B cell (primary cell): Measurements from ENCODE around the gene PAK4. TPM values are rescaled to one million over a fixed set of nuclear protein-coding genes. Genes with fewer than 3 reads are reported as not detected.

Experiments
- ATAC-seq: fragments of 200-7000 bp; cut with Tn5 transposase; one replicate; pipeline ENCODE4 v1.10.0; 2021; ENCODE audit warnings: low read depth, mild to moderate bottlenecking, moderate number of reproducible peaks, moderate library complexity
- CTCF ChIA-PET: fragments of 350-600 bp; sonication (Branson Sonifier 250); formaldehyde crosslinking; loops from one replicate; lab custom pipeline; 2021; ENCODE audit warnings: antibody characterized with exemption, inconsistent platforms; lab: Charles Lee
- POLR2A ChIA-PET: fragments of 350-600 bp; sonication (Branson Sonifier 250); formaldehyde crosslinking; loops from one replicate; lab custom pipeline; 2021; ENCODE audit warnings: antibody characterized with exemption; lab: Charles Lee
- DNase-seq: peaks from one replicate; pipeline ENCODE4 v3.0.0; 2013
- H2AFZ ChIP-seq: 2 replicates; pipeline ENCODE4 v1.6.1; 2012; ENCODE audit warnings: mild to moderate bottlenecking, low read depth, low read length; ENCODE audit not compliant: insufficient read depth, poor library complexity, severe bottlenecking
- H3K27ac ChIP-seq, 2 donors: 1 replicate in 1 of 2; 2 replicates in 1 of 2; pipeline ENCODE4 v1.5.1; 2012 to 2013; ENCODE audit warnings: low read length in 2 of 2, mild to moderate bottlenecking in 2 of 2, moderate library complexity in 1 of 2
- H3K27me3 ChIP-seq, 4 experiments: fragments of 200-600 bp in 1 of 4; sonication (generic) in 1 of 4; replicated peaks in 1 of 4; 1 replicate in 2 of 4; 2 replicates in 2 of 4; pipeline versions ENCODE4 v1.6.1 to v1.7.0; 2013 to 2016; ENCODE audit warnings: low read length in 3 of 4, mild to moderate bottlenecking in 2 of 4, mixed read lengths in 1 of 4, moderate library complexity in 1 of 4; ENCODE audit not compliant: insufficient read depth in 4 of 4, control insufficient read depth in 3 of 4; ENCODE audit errors: control extremely low read depth in 1 of 4
- H3K36me3 ChIP-seq, 2 experiments: replicated peaks in 1 of 2; 1 replicate in 1 of 2; 2 replicates in 1 of 2; pipeline versions ENCODE4 v1.6.1 to v1.7.1; 2013; ENCODE audit warnings: low read length in 1 of 2; ENCODE audit not compliant: insufficient read depth in 2 of 2, control insufficient read depth in 1 of 2; ENCODE audit errors: control extremely low read depth in 1 of 2, extremely low read depth in 1 of 2
- H3K4me1 ChIP-seq, 2 donors: fragments of 200-600 bp in 1 of 2; sonication (generic) in 1 of 2; 1 replicate in 1 of 2; 2 replicates in 1 of 2; pipeline versions ENCODE4 v1.5.1 to v1.6.1; 2013 to 2017; ENCODE audit warnings: low read length in 2 of 2; ENCODE audit not compliant: control insufficient read depth in 2 of 2, insufficient read depth in 2 of 2
- H3K4me2 ChIP-seq: replicated peaks from 2 replicates; pipeline ENCODE3; 2012; ENCODE audit warnings: mild to moderate bottlenecking, low read depth, low read length; ENCODE audit not compliant: poor library complexity, severe bottlenecking
- H3K4me3 ChIP-seq, 5 experiments: fragments of 200-600 bp in 1 of 5; sonication (generic) in 1 of 5; 1 replicate in 3 of 5; 2 replicates in 2 of 5; pipeline versions ENCODE4 v1.5.1 to v1.7.0; 2011 to 2016; ENCODE audit warnings: low read length in 4 of 5, mild to moderate bottlenecking in 4 of 5, low read depth in 2 of 5, control low read depth in 1 of 5, moderate library complexity in 1 of 5; ENCODE audit not compliant: insufficient read depth in 1 of 5; ENCODE audit errors: control extremely low read depth in 1 of 5, extremely low read depth in 1 of 5
- H3K79me2 ChIP-seq: fragments of 200-600 bp; sonication (generic); one replicate; pipeline ENCODE4 v1.6.0; 2016; ENCODE audit warnings: low read length; ENCODE audit not compliant: control insufficient read depth, insufficient read depth
- H3K9ac ChIP-seq: fragments of 200-600 bp; sonication (generic); 2 replicates; pipeline ENCODE4 v1.6.1; 2017; ENCODE audit warnings: mild to moderate bottlenecking, low read length, moderate library complexity
- H3K9me3 ChIP-seq, 3 donors: one replicate each; pipeline versions ENCODE4 v1.6.1 to v1.7.1; 2013; ENCODE audit warnings: low read length in 2 of 3; ENCODE audit not compliant: control insufficient read depth in 2 of 3, insufficient read depth in 1 of 3; ENCODE audit errors: control extremely low read depth in 1 of 3
- H4K20me1 ChIP-seq: 2 replicates; pipeline ENCODE4 v1.6.0; 2012; ENCODE audit warnings: mild to moderate bottlenecking, low read length; ENCODE audit not compliant: insufficient read depth, control insufficient read depth, poor library complexity, severe bottlenecking
- H3K27ac Mint-ChIP-seq: one replicate; pipeline ENCODE4 v1.8.0; 2021; ENCODE audit warnings: mixed read lengths
- H3K27me3 Mint-ChIP-seq: one replicate; pipeline ENCODE4 v1.8.0; 2021; ENCODE audit warnings: mixed read lengths
- H3K4me1 Mint-ChIP-seq: one replicate; pipeline ENCODE4 v1.8.0; 2021; ENCODE audit warnings: mixed read lengths
- H3K4me3 Mint-ChIP-seq: one replicate; pipeline ENCODE4 v1.8.0; 2021; ENCODE audit warnings: mixed read lengths
- H3K9me3 Mint-ChIP-seq: one replicate; pipeline ENCODE4 v1.8.0; 2022; ENCODE audit warnings: mixed read lengths; ENCODE audit not compliant: insufficient read depth
- CTCF ChIP-seq: fragments of 200-600 bp; IDR thresholded peaks from one replicate; pipeline ENCODE4 v1.8.0; 2022; ENCODE audit warnings: antibody characterized with exemption, mild to moderate bottlenecking
- EZH2 ChIP-seq: IDR thresholded peaks from 2 replicates; pipeline ENCODE4 v1.6.1; 2012; ENCODE audit warnings: borderline replicate concordance, low read depth, mild to moderate bottlenecking, moderate library complexity, low read length; ENCODE audit not compliant: insufficient read depth, poor library complexity, severe bottlenecking
- WGBS: methylation state at CpG from one replicate; pipeline ENCODE4 v1.1.5; 2013; ENCODE audit warnings: missing lambda C conversion rate; ENCODE audit not compliant: insufficient coverage; 5-methylcytosine and 5-hydroxymethylcytosine counted together
- intact Hi-C: fragments of 100-400 bp; cut with micrococcal nuclease; formaldehyde crosslinking; loops from one replicate; pipeline ENCODE4 v1.10.0; 2022
- polyA plus RNA-seq: library from polyadenylated mRNA; depleted of rRNA; stranded (reverse); fragments of >200 nt; gene quantifications from 2 replicates; pipeline ENCODE4 v1.2.3, GENCODE V29; 2012
- total RNA-seq, 2 donors: library from RNA; stranded (reverse); fragments of 120-200 nt in 1 of 2; gene quantifications; 1 replicate in 1 of 2; 2 replicates in 1 of 2; pipeline versions ENCODE4 v1.2.3 to v1.2.4, GENCODE V29; 2013 to 2022

The PAK4 gene
- total and polyA plus RNA-seq, 2 donors (not counting 1 experiment from before 2014, with no cell fraction given): 12.0 to 23.3 TPM

GRCh38 chr19:39156326-39157230 is 31.0 kb downstream of the PAK4 start:
- no peak for ATAC-seq
- WGBS: 85% methylated on average over 21 of the region's 24 CpGs
- H2AFZ ChIP-seq: no peak overlapping the region
- no peak overlapping the region for H3K4me2 ChIP-seq
- H3K36me3 ChIP-seq: no peaks in the 10 kb centered on the region
- CTCF ChIA-PET: no interaction called here
- no peak overlapping the region for H3K27ac Mint-ChIP-seq
- intact Hi-C loops: no loop called here
- H3K9me3 ChIP-seq: no peaks in the 10 kb centered on the region
- POLR2A ChIA-PET: no interaction called here
- peaks cover 50% of the 10 kb centered on the region for H4K20me1 ChIP-seq
- no peaks in the 10 kb centered on the region for H3K27me3 Mint-ChIP-seq
- no peak for TF ChIP-seq EZH2
- no peak for TF ChIP-seq CTCF
- H3K4me3 ChIP-seq: no peak overlapping the region
- no peak overlapping the region for H3K9ac ChIP-seq
- H3K4me1 Mint-ChIP-seq: peaks cover 8% of the 10 kb centered on the region
- no peaks in the 10 kb centered on the region for H3K27me3 ChIP-seq
- H3K27ac ChIP-seq: no peak overlapping the region
- no peaks in the 10 kb centered on the region for H3K9me3 Mint-ChIP-seq
- no peaks in the 10 kb centered on the region for H3K4me1 ChIP-seq
- no peak for DNase-seq
- no peak overlapping the region for H3K4me3 Mint-ChIP-seq
- peaks cover 61% of the 10 kb centered on the region for H3K79me2 ChIP-seq

DNA sequence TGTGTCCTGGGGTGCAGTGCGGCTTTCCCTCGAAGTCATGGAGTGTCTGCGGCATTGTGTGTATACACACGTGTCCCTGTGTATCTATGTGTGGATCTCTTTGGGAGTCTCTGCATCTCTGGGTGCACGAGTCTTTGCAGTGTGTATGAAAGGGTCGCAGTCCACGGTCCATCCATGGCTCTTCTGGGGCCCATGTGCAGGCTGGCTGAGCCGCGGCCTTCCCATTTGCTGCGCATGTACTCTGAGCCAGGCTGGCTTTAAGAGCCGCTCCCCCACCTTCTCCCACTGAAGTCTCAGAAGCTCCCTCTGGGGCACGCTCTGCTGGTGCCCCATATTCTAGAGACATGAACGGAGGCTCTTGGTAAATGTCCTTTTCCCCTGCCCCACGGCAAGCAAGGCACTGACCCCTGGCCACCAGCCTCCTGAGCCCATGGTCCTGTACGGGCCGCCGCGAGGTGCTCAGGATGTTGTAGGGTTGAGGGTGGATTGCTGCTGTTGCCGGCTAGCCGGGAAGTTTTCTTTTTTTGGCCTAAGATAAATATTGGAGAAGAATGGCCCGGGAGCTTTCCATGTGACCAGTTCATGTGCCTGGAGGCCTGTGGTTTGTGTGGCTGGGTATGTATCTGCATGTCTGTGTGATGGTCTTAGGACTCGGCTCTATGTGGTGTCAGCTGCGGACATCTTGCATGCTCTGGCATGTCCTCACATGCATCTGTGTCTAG is 31.9 kb downstream of the PAK4 start:
- Histone ChIP-seq H3K9ac (no peak overlapping the region), H3K9me3 (no peaks in the 10 kb centered on the region), H2AFZ (no peak overlapping the region), H3K27ac (no peak overlapping the region), H3K27me3 (no peaks in the 10 kb centered on the region), H3K36me3 (no peaks in the 10 kb centered on the region), H3K4me3 (no peak overlapping the region), H3K79me2 (peaks cover 61% of the 10 kb centered on the region), H3K4me1 (no peaks in the 10 kb centered on the region), H3K4me2 (no peak overlapping the region), H4K20me1 (peaks cover 50% of the 10 kb centered on the region)
- 93% methylated on average over 22 of the region's 23 CpGs for WGBS
- Mint-ChIP-seq H3K4me3 (no peak overlapping the region), H3K27ac (no peak overlapping the region), H3K9me3 (no peaks in the 10 kb centered on the region), H3K4me1 (peaks cover 8% of the 10 kb centered on the region), H3K27me3 (no peaks in the 10 kb centered on the region)
- no peak for TF ChIP-seq CTCF
- TF ChIP-seq EZH2: no peak
- ATAC-seq: no peak
- ChIA-PET CTCF (no interaction called here), POLR2A (no interaction called here)
- intact Hi-C loops: no loop called here
- DNase-seq: no peak
